DMS 273 treated with DMSO at 0.1 percent for 48 hours (cell line): ENCODE measurements around the gene SPTBN1.

Experiments used
- DNase-seq: peaks from one replicate; lab custom pipeline; 2025; lab: John Stamatoyannopoulos, UW

The SPTBN1 gene

GRCh38 chr2:54653572-54654204 is 197.6 kb downstream of the SPTBN1 start:
- DNase-seq: no peak

- DNase-seq: no peak
These were observed 199.1 kb downstream of the SPTBN1 start for GRCh38 chr2:54655046-54655809.

GRCh38 chr2:54656863-54657262 is 200.7 kb downstream of the SPTBN1 start:
- no peak for DNase-seq

- DNase-seq: no peak
These were observed 201.5 kb downstream of the SPTBN1 start for GRCh38 chr2:54657664-54658083.

GRCh38 chr2:54658564-54659071 is 202.5 kb downstream of the SPTBN1 start:
- DNase-seq: no peak

- no peak for DNase-seq
These were observed 203.4 kb downstream of the SPTBN1 start for GRCh38 chr2:54659527-54659926.

- DNase-seq: no peak
These were observed 204.6 kb downstream of the SPTBN1 start for GRCh38 chr2:54660752-54661151.

- no peak for DNase-seq
These were observed 207.4 kb downstream of the SPTBN1 start for GRCh38 chr2:54663424-54664030.

- no peak for DNase-seq
These were observed 208.2 kb downstream of the SPTBN1 start for GRCh38 chr2:54664238-54664786.

- peak; percentile 55 for DNase-seq
These were observed 209.3 kb downstream of the SPTBN1 start for GRCh38 chr2:54665436-54665856.

- peak; percentile 38 for DNase-seq
These were observed 210.1 kb downstream of the SPTBN1 start for GRCh38 chr2:54666131-54666633.

GRCh38 chr2:54666634-54667265 is 210.6 kb downstream of the SPTBN1 start:
- peak; percentile 38 for DNase-seq

GRCh38 chr2:54667266-54667639 is 211.1 kb downstream of the SPTBN1 start:
- DNase-seq: no peak

GRCh38 chr2:54667726-54668650 is 211.9 kb downstream of the SPTBN1 start:
- no peak for DNase-seq

- DNase-seq: no peak
These were observed 212.6 kb downstream of the SPTBN1 start for GRCh38 chr2:54668711-54669110.

GRCh38 chr2:54669677-54670484 is 213.8 kb downstream of the SPTBN1 start:
- no peak for DNase-seq

GRCh38 chr2:54670485-54671009 is 214.4 kb downstream of the SPTBN1 start:
- DNase-seq: no peak

GRCh38 chr2:54671010-54671409 is 214.9 kb downstream of the SPTBN1 start:
- no peak for DNase-seq

- DNase-seq: no peak
These were observed 215.9 kb downstream of the SPTBN1 start for GRCh38 chr2:54671875-54672589.
